Renal pelvis (tissue), 4 donors: Measurements from ENCODE around the gene PRCD. TPM values are rescaled to one million over a fixed set of nuclear protein-coding genes. Genes with fewer than 3 reads are reported as not detected.
A peak's percentile ranks its signal among the peaks of the same experiment; 100 is the strongest.

ENCODE experiments used
- DNase-seq: peaks from one replicate; pipeline ENCODE4 v3.0.0-alpha.2; 2013
- polyA plus RNA-seq, 3 donors: library from polyadenylated mRNA; unstranded; fragments of 120-200 nt; gene quantifications; one replicate each; pipeline ENCODE4 v1.2.1, GENCODE V29; 2013; ENCODE audit not compliant: insufficient read length in 3 of 3

PRCD gene
- polyA plus RNA-seq, 3 donors: 2.7 to 5.3 (median 4.6) TPM

DNA sequence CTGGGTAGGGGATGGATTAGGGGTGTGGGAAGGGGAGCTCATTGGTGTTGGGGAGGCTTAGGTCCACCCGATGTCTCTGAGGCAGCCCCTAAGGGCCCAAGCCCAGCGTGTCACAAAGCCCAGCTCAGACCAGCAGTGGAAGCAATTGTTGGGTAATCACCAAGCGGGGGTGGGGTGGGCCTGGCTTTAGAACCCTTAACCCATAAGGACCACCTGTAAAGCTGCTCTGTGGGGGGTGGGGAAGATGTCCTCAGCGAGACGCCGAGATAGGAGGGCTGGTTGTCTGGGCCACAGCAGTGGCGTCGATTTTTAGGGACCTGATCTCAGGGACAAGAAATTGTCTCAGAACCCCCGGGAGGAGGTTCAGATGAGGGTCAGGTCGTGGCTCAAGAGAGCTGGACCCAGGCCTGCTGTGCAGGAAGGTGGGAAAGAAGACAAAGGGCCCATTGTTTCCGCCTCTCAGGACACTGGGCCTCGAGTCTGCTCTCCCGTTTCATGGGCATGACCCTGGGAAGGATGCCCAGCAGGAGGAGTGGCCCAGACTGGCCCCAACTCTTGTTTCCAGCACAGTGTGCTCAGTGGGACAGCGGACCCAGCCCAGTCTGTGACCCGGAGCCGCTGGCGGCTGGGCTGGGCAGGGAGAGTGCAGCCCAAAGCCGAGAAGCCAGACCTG lies 29.9 kb downstream of the PRCD start:
- no peak for DNase-seq

DNA sequence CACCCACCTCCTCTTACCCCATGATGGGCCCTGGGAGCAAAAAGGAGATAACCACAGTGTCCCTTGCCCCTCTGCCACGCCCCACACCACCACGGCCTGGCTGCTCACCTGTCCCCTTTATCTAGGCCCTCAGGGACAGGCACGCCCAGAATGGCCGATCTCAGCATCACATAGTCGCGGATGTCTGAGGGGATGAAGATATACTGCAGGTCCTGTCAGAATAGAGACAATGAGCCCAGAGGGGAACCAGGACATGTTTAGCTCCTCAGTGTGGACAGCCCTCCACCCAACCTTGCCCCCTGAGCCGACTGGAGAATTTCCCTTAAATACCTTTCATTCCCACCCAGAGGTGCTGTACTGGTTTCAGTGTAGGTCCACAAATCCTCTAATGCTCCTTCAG lies 30.6 kb downstream of the PRCD start:
- DNase-seq: no peak

- no peak for DNase-seq
These were observed 31.1 kb downstream of the PRCD start for GRCh38 chr17:76570877-76571471.

GRCh38 chr17:76572201-76572910 lies 32.5 kb downstream of the PRCD start:
- no peak for DNase-seq

DNA sequence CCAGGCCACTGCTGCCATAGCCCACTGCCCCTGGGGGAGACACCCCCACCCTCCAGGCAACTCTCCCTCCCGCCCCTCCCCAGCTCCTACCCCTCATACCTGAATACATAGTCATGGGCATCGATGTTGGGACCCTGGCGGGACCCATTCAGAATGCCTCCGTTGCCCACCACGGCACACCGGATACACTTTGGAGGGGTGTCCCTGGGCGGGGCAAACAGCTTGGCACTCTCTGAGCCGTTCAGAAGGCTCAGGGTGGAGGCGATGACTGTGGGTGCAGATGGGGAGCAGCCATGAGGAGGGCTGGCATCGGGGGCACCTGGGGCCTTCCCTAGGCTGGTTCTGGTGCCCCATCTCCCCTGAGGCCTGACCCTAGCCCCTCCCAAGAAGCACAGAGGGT lies 33.3 kb downstream of the PRCD start:
- no peak for DNase-seq

GRCh38 chr17:76574166-76574565 lies 34.3 kb downstream of the PRCD start:
- DNase-seq: no peak

- DNase-seq: no peak
These were observed 35.7 kb downstream of the PRCD start for GRCh38 chr17:76575570-76575969.

GRCh38 chr17:76576189-76576588 lies 36.3 kb downstream of the PRCD start:
- DNase-seq: no peak

- no peak for DNase-seq
These were observed 38.0 kb downstream of the PRCD start for GRCh38 chr17:76577876-76578275.

DNA sequence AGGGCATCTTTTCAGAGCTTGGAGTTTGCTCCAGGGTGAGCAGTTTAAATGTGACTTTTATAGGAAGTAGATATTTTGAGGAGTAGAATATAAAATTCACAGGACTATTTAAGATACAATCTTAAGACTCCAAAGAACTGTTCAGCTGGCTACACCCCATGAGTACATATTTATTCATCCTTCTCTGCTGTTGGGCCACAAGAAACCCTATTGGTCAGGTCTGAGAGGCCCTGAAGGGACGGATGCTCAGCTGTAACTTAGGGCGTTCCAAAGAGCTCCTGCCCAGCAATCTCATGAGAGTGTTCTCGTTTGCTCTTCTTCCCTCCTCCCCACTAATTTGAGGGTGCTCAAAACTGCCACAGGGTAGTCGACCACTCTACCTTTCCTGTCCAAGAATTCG lies 38.5 kb downstream of the PRCD start:
- no peak for DNase-seq

GRCh38 chr17:76579281-76579680 lies 39.4 kb downstream of the PRCD start:
- DNase-seq: no peak

DNA sequence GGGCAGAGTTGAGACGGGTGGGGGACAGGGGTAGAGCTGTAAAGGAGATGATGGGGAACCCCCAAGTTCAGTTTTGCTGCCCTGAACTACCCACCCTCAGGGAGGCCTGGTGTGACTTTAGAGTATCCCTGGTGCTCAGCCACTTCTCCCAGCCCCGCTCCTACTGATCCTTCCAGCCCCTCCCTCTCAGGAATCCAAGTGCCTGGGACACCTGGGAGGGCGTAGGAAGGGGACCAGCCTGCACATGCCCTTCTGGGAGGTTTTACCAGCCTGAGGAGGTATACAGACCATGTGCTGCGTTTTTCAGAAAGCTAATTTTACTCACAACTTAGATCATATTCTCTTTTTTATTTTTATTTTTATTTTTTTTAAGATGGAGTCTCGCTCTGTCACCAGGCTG lies 41.7 kb downstream of the PRCD start:
- DNase-seq: no peak

DNA sequence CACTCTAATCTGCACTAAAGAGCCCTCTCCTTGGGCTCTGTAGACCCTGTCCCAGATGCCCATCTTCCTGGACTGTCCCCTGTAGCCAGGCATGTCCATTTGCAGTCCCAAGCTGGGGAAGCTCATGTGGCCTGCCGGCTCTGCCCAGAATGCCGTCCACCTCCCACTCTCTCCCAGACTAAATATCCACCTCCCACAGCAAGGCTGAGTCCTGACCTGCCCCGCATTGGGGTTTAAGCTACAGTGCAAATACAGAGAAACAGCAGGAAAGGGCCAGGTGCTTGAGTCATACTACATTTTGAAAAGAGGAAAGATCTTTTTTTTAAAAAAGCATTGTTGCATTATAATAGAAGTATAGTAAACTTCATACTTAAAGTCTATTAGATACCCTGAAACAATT lies 42.8 kb downstream of the PRCD start:
- no peak for DNase-seq

DNA sequence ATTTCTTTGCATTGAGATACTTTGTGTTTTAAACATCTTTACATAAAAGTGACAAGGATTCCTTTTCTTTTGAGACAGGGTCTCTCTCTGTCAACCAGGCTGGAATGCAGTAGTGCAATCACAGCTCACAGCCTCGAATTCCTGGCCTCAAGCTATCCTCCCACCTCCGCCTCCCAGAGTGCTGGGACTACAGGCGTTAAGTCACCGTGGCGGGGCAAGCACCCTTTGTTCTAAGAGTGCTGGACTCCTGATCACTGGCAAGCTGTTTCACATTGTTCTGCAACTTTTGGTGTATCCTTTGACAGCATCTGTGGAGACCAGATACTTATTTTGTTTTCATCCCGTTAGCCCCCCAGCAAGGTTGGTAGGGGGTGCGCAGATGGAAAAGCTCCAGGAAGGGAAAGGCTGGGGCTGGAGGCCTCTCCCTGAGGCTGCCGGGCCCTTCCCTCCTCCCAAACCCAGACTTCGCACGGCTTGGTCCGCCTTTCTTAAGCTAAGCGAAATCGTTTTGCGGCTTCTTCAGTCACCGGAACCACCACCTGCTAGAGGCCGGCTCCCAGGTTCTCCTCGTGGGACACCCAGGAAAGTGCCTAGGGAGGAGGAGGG lies 44.7 kb downstream of the PRCD start:
- no peak for DNase-seq

DNA sequence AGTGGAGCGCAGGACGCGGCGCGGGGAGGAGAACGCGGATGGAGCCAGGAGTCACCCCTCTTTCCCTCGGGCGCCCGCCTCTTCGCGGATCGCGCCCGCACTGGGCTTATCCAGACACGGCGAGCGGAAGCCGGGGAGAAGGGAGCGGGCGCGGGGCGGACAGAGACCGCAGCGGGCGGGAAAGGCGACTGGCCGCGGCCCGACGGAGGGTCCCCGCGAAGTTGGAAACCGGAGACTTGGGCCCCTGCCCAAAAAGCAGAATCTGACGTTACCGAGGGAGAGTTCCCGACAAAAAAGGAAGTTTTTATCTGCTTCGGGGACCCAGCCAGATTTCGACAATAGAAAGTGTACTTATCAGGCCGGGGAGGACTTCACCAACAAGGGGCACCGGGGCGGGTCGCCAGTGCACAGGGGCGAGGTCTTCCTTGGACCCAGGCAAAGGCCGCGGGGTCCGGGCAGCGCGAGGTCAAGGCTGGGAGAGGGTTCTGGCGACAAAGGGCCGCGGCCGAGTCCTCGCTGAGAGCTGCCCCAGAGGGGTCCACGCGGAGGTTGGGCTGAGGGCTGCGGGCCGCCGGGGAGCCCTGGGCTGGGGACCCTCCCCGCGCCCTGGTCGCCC lies 45.3 kb downstream of the PRCD start:
- no peak for DNase-seq

- peak; percentile 65 for DNase-seq
These were observed 46.1 kb downstream of the PRCD start, which contains the start of gene ST6GALNAC2 for GRCh38 chr17:76585649-76586593. ST6GALNAC2 (minus strand) TSS chr17:76585860; CDS start chr17:76585808, 52 bp downstream.

- DNase-seq: no peak
These were observed 47.1 kb downstream of the PRCD start for GRCh38 chr17:76586741-76587487.

DNA sequence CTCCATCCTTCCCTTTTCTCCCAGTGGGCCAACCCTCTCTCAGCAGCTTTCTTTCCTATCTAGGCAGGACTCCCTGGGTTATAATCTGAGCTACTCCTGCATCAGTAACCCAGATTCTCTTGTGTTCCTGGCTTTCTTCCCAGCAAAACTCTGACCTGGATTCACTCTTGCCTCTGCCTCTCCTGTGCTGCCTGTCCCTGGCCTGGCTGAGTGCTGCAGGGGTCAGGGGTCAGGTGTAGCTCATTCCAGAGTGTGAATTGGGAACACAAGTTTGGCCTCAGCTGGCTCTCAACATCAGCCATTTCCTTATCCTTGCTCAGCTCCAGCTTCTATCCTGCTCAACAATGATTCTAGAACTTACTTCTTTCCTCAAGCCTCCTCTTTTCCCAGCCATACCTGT lies 48.3 kb downstream of the PRCD start:
- no peak for DNase-seq

GRCh38 chr17:76593384-76593826 lies 53.6 kb downstream of the PRCD start:
- DNase-seq: no peak

GRCh38 chr17:76593959-76594358 lies 54.1 kb downstream of the PRCD start:
- no peak for DNase-seq
